Activated T-cell treated with anti-CD3 and anti-CD28 coated beads, Interleukin-2, amount 50 U/mL, for 48 hours (primary cell): ENCODE results near the gene RBM20.
A peak's percentile ranks its signal among the peaks of the same experiment; 100 is the strongest.
"Not testable (repeated sequence)": the region's sequence is repeated elsewhere in the genome, so short reads cannot be mapped to it uniquely, and the experiment has no call there.

ENCODE experiments used
- DNase-seq, 2 experiments: peaks; one replicate each; pipeline ENCODE4 v3.0.0-alpha.2; 2020

Gene RBM20

DNA sequence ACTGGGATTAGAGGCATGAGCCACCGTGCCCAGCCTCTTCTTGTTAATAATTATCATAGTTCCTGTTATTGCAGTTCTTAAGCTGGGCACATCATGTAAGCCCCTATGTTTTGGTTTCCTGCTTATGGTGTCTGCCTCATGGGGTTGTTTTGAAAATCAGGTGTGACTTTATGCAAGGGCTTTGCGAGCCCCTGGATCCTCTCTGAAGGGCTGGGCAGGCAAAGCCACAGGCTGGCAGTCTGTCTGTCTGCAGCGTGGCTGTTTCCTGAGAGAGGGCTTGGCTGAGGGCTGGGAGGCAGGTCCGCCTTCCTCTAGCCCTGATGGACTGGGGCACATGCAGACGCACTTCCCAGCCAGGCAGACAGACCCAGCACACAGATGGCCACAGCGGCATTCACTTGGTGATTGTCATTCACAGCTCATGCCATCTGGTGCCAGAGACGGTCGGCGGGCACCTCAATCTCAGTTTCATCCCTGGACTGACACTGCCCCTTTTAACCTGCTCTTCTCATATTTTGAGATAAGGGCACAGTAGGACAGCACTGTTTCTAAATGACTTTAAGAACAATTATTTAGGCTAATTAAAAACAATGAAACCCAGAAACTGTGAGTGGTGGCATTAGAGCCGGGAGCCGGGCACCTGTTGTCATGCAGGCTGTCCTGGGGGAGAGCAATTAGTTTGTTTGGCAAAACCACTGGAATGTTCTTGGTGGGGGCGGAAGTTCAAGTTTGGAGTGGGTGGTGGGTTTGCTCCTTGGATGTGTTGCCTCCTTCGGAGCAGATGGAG, 35.5 kb downstream of the RBM20 start:
- DNase-seq: no peak

- DNase-seq: no peak
These were observed 36.3 kb downstream of the RBM20 start for GRCh38 chr10:110680273-110681020.

DNA sequence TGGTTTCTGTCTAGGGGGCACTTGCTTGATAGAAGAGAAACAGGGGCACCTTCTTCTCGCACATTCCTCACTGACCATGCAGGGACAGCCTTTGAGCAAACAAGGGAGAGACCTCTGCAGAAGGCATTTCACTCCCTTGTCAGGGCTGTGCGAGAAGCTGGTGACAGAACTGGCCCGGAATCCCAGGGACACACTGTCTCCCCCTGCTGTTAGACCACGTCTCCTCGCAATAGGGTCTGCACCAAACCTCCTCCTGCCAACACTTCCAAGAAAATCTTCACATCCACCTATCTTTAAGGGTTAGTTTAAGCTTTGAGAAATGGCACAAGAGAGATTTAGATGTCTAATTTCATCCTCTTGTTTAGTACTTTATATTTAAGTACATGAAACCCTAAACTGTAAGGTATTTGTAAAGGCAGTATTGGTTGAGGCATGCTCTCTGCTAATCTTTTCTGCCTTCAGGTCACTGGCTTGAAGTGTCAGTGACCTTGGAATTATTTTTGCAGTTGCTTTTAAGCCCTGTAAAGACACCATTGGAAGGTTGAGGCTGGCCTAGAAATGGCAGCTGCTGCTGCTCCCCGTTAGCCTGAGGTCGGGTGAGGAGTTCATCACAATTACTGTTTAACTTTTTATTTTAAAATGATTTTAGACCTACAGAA, 37.0 kb downstream of the RBM20 start:
- DNase-seq: peak; percentile 49 to 59

GRCh38 chr10:110682348-110682747, 38.2 kb downstream of the RBM20 start:
- DNase-seq: no peak

DNA sequence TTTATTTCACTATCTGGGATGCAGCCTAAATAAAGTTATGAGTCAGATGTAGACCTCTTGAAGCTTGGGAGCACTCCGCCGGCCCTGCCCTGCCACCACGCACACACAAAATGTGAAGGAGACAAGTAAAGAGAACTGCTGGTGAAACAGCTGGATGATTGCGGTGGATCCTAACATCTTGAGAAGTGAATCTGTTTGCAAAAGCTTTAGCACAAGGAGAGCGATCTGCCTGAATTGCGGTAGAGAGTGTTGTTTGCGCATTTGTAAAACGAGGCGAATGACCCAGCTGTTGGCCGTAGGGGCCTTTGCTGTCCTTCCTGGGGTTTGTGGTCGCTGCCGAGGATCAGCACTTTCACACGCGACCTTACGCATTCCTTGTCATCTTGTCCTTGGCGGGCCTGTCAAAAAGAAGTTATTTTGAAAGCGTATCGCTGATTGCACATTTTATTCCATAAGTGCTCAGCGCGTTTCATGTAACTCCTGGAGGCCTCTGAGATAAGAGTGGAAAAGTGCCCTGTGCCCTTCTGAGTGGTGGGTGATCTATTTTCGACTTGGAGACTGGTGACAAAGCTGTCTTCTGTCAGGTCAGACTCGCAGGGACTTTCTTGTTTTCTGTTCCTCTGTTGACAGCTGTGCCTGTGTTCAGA, 40.8 kb downstream of the RBM20 start:
- no peak for DNase-seq

- DNase-seq: no peak
These were observed 41.9 kb downstream of the RBM20 start for GRCh38 chr10:110686047-110686446.

GRCh38 chr10:110686949-110687348, 42.8 kb downstream of the RBM20 start:
- no peak for DNase-seq

GRCh38 chr10:110687400-110687799, 43.3 kb downstream of the RBM20 start:
- no peak for DNase-seq

DNA sequence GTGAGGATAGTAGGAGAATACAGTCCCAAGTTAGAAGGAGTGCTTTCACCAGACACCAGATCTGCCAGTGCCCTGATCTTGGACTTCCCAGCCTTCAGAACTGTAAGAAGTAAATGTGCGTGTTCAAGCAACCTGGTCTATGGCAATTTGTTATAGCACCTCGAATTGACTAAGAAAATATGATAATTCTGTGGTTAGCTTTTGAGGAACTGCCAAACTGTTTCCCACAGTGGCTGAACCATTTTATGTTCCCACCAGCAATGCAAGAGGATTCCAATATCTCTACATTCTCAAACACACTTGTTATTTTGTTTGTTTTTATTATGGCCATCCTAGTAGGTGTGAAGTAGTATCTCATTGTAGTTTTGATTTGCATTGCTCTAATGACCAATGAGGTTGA, 47.0 kb downstream of the RBM20 start:
- DNase-seq: no peak

DNA sequence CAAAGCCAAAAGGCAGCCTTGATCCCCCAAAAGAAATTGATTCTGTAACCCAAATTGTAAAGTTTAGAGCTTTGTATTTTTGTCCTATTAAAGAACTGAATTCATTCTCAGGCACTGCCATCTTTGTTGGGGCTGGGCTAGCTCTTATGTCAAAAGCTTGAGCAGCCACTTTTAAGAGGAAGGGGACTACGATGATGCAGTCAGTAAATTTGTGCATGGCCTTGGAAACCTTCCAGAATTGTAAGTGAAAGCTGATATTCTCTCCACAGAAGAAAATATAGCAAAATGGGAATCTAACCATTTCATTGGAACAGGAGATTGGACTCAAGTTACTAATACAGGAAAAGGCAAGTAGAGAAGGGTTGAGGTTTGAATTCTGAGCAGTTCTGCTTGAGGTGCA, 50.1 kb downstream of the RBM20 start:
- DNase-seq: no peak

- DNase-seq: no peak
These were observed 50.8 kb downstream of the RBM20 start for GRCh38 chr10:110694820-110695538.

GRCh38 chr10:110695539-110695886, 51.4 kb downstream of the RBM20 start:
- no peak for DNase-seq

DNA sequence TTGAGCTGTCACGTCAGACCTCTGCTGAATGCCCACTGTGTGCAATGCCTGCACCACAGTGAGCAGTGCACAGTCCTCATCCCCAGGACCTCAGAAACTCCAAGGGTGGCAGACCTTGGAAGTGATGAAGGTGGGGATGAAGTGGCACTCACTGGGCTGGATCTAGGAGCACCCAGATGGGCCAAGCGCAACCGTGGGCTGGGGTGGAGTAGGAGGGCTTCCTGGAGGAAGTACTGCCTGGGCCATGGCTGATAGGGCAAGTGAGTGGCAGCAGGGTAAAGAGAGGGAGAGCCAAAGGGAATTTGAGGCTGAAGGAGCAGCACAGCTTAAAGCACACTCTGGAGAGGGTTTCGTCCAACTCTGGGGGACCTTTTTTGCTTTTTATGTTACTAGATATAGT, 52.3 kb downstream of the RBM20 start:
- DNase-seq: no peak

- DNase-seq: no peak
These were observed 54.2 kb downstream of the RBM20 start for GRCh38 chr10:110698340-110698739.

- no peak for DNase-seq
These were observed 54.7 kb downstream of the RBM20 start for GRCh38 chr10:110698782-110699201.

- no peak for DNase-seq
These were observed 55.8 kb downstream of the RBM20 start for GRCh38 chr10:110699859-110700468.

GRCh38 chr10:110700947-110701616, 56.9 kb downstream of the RBM20 start:
- DNase-seq: no peak

DNA sequence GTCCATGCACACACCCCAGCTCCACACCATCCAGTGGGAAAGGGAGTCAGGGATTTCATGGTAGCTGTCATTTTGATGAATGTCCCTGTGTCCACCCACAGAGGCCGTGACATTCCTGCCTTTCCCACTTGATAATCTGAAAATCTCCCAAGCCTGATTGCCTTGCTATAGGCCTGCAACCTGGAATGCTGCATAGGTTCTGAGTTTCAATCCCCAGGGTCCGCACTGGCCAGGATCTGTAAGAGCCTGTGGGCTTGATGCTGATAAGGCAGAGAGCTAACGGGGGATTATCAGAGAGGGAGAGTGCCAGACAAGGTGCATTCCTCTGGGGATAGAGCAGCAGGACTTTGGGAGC, 57.5 kb downstream of the RBM20 start:
- no peak for DNase-seq

GRCh38 chr10:110704070-110704469, 59.9 kb downstream of the RBM20 start:
- DNase-seq: no peak

GRCh38 chr10:110704906-110705476, 60.9 kb downstream of the RBM20 start:
- no peak for DNase-seq

DNA sequence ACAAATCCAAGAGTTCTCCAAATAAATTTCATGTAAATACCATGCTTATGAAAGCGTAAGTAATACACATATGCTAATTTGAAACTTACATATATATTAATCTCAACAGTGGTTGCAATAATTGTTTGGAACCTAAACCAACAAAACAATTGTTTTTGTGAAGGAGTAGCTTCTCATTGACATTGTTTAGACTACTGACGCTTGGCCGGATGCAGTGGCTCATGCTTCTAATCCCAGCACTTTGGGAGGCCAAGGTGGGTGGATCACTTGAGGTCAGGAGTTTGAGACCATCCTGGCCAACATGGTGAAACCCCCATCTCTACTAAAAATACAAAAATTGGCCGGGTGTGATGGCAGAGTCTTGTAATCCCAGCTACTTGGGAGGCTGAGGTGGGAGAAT, 61.5 kb downstream of the RBM20 start:
- not testable (repeated sequence) for DNase-seq
